ENCODE data around the gene KRTAP13-3.

KRTAP13-3 gene

GRCh38 chr21:30443226-30443625 lies 17.5 kb upstream of the KRTAP13-3 start:
- H3K4me1 ChIP-seq (ENCODE audit: insufficient read depth, low read length, severe bottlenecking), result no peaks in the 10 kb centered on the region
- TF ChIP-seq EZH2 (IDR thresholded peaks at IDR 0.05; ENCODE audit: borderline replicate concordance, low read length) (no peak), CTCF (IDR thresholded peaks at IDR 0.05; ENCODE audit: low read length) (no peak)

GRCh38 chr21:30439975-30440374 lies 14.2 kb upstream of the KRTAP13-3 start, which contains the start of gene KRTAP15-1:
TSS of gene KRTAP15-1 (plus strand) at chr21:30440275. CDS start at chr21:30440328, 53 bp downstream.
- no peaks in the 10 kb centered on the region for H3K9me2 ChIP-seq (ENCODE audit: low read depth, low read length)
- TF ChIP-seq EZH2 (IDR thresholded peaks at IDR 0.05; ENCODE audit: borderline replicate concordance, low read length) (no peak), CTCF (IDR thresholded peaks at IDR 0.05; ENCODE audit: low read length) (no peak)
- H2AFZ ChIP-seq (ENCODE audit: low read length), result no peak within 1 kb of the TSS
- H3F3A ChIP-seq (ENCODE audit: insufficient read depth, low read length), result no peaks in the 10 kb centered on the region
- H3K79me2 ChIP-seq (ENCODE audit: insufficient read depth, low read length), result no peaks in the 10 kb centered on the region
- no peak within 1 kb of the TSS for H3K4me2 ChIP-seq (ENCODE audit: low read length)
- H3K4me1 ChIP-seq (ENCODE audit: insufficient read depth, low read length, severe bottlenecking), result no peaks in the 10 kb centered on the region
- H4K20me1 ChIP-seq (ENCODE audit: insufficient read depth, low read length), result no peaks in the 10 kb centered on the region
- no peak within 1 kb of the TSS for H3K4me3 ChIP-seq (ENCODE audit: low read depth, low read length, poor library complexity, severe bottlenecking)
- H3K9ac ChIP-seq (ENCODE audit: low read length), result no peak within 1 kb of the TSS
- no peaks in the 10 kb centered on the region for H3K27me3 ChIP-seq (ENCODE audit: insufficient read depth, low read length)
- H3K9me3 ChIP-seq (ENCODE audit: low read length), result no peaks in the 10 kb centered on the region
- no peak within 1 kb of the TSS for H3K27ac ChIP-seq (ENCODE audit: low read depth, low read length, poor library complexity, severe bottlenecking)
- H3K36me3 ChIP-seq (ENCODE audit: insufficient read depth, low read length), result no peaks in the 10 kb centered on the region

More at GRCh38 chr21:30443226-30443625, 17.5 kb upstream of the KRTAP13-3 start:
- no peak overlapping the region for H2AFZ ChIP-seq (ENCODE audit: low read length)
- no peaks in the 10 kb centered on the region for H3K9me2 ChIP-seq (ENCODE audit: low read depth, low read length)
- H3K27ac ChIP-seq (ENCODE audit: low read depth, low read length, poor library complexity, severe bottlenecking), result no peak overlapping the region
- H3K79me2 ChIP-seq (ENCODE audit: insufficient read depth, low read length), result no peaks in the 10 kb centered on the region
- H4K20me1 ChIP-seq (ENCODE audit: insufficient read depth, low read length), result no peaks in the 10 kb centered on the region
- no peak overlapping the region for H3K9ac ChIP-seq (ENCODE audit: low read length)
- no peaks in the 10 kb centered on the region for H3F3A ChIP-seq (ENCODE audit: insufficient read depth, low read length)
- H3K4me3 ChIP-seq (ENCODE audit: low read depth, low read length, poor library complexity, severe bottlenecking), result no peak overlapping the region
- H3K36me3 ChIP-seq (ENCODE audit: insufficient read depth, low read length), result no peaks in the 10 kb centered on the region
- no peaks in the 10 kb centered on the region for H3K9me3 ChIP-seq (ENCODE audit: low read length)
- no peak overlapping the region for H3K4me2 ChIP-seq (ENCODE audit: low read length)
- no peaks in the 10 kb centered on the region for H3K27me3 ChIP-seq (ENCODE audit: insufficient read depth, low read length)

- Histone ChIP-seq H3K27ac (ENCODE audit: low read depth, low read length, poor library complexity, severe bottlenecking) (no peak overlapping the region), H2AFZ (ENCODE audit: low read length) (no peak overlapping the region), H3K27me3 (ENCODE audit: insufficient read depth, low read length) (no peaks in the 10 kb centered on the region), H3K79me2 (ENCODE audit: insufficient read depth, low read length) (no peaks in the 10 kb centered on the region), H3K9me2 (ENCODE audit: low read depth, low read length) (no peaks in the 10 kb centered on the region), H3K4me3 (ENCODE audit: low read depth, low read length, poor library complexity, severe bottlenecking) (no peak overlapping the region), H3K4me1 (ENCODE audit: insufficient read depth, low read length, severe bottlenecking) (no peaks in the 10 kb centered on the region), H3K36me3 (ENCODE audit: insufficient read depth, low read length) (no peaks in the 10 kb centered on the region), H3F3A (ENCODE audit: insufficient read depth, low read length) (no peaks in the 10 kb centered on the region), H3K9ac (ENCODE audit: low read length) (no peak overlapping the region), H3K9me3 (ENCODE audit: low read length) (no peaks in the 10 kb centered on the region), H3K4me2 (ENCODE audit: low read length) (no peak overlapping the region), H4K20me1 (ENCODE audit: insufficient read depth, low read length) (no peaks in the 10 kb centered on the region)
- TF ChIP-seq CTCF (IDR thresholded peaks at IDR 0.05; ENCODE audit: low read length) (no peak), EZH2 (IDR thresholded peaks at IDR 0.05; ENCODE audit: borderline replicate concordance, low read length) (no peak)
Measured at GRCh38 chr21:30437010-30437565, 11.4 kb upstream of the KRTAP13-3 start.
